HG03135 (cell line): ENCODE results near the gene GOLGA1.
"Not testable (repeated sequence)": the region's sequence is repeated elsewhere in the genome, so short reads cannot be mapped to it uniquely, and the experiment has no call there.

ENCODE experiments used
- ATAC-seq: cut with Tn5 transposase; IDR thresholded peaks from one replicate; pipeline ENCODE4 v1.9.1; 2021; ENCODE audit warnings: mild to moderate bottlenecking, moderate library complexity; ENCODE audit not compliant: unreplicated experiment

The GOLGA1 gene

GRCh38 chr9:124839612-124840299, 101.1 kb downstream of the GOLGA1 start:
- ATAC-seq, result no peak

- not testable (repeated sequence) for ATAC-seq
These were observed 102.2 kb downstream of the GOLGA1 start for GRCh38 chr9:124838567-124839275.

- not testable (repeated sequence) for ATAC-seq
These were observed 102.8 kb downstream of the GOLGA1 start for GRCh38 chr9:124838132-124838531.

- ATAC-seq, result no peak
These were observed 105.8 kb downstream of the GOLGA1 start for GRCh38 chr9:124835026-124835557.

- no peak for ATAC-seq
These were observed 106.3 kb downstream of the GOLGA1 start for GRCh38 chr9:124834591-124834990.

GRCh38 chr9:124831642-124832364, 109.1 kb downstream of the GOLGA1 start:
- ATAC-seq, result no peak

- no peak for ATAC-seq
These were observed 110.3 kb downstream of the GOLGA1 start for GRCh38 chr9:124830593-124830992.

GRCh38 chr9:124829334-124829669, 111.6 kb downstream of the GOLGA1 start:
- ATAC-seq, result no peak

GRCh38 chr9:124828489-124829333, 112.2 kb downstream of the GOLGA1 start:
- no peak for ATAC-seq
